Measurements from ENCODE around the gene BCL10.

DNA sequence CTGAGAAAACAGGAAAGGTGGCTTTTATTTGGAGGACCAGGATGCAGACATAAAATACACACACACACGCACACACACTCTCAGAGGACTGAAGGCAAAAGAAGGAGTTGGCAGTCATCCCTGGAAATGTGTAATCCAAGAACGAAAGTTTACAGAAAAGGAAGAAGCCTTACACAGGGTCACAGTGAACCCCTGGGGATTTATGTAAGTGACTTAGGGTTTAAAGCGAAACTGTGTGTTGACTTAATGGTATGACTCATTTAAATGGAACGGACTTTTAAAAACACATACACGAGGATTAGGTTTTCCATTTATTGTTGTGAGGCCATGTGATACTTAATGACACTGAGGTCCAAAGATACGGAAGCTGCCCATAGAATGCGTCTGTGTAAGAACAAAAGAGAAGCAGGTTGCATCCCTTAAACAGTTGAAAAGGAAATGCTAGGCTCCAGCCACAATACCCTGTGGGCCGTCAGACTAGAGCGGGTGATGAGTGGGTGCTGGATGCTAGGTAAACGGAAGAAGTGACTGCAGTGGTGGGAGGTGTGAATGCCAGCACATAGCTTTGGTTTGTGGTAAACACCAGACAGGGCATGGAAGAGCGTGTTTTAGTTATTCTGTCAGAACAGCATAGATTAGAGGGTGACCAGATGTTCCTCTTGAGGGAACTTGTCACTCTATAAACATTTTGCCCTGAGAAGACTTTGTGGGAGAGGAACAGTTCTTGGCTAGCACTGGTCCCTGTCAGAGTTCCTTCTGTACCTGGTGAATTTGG is 21.6 kb upstream of the BCL10 start:
- TF ChIP-seq, protein P1, sequence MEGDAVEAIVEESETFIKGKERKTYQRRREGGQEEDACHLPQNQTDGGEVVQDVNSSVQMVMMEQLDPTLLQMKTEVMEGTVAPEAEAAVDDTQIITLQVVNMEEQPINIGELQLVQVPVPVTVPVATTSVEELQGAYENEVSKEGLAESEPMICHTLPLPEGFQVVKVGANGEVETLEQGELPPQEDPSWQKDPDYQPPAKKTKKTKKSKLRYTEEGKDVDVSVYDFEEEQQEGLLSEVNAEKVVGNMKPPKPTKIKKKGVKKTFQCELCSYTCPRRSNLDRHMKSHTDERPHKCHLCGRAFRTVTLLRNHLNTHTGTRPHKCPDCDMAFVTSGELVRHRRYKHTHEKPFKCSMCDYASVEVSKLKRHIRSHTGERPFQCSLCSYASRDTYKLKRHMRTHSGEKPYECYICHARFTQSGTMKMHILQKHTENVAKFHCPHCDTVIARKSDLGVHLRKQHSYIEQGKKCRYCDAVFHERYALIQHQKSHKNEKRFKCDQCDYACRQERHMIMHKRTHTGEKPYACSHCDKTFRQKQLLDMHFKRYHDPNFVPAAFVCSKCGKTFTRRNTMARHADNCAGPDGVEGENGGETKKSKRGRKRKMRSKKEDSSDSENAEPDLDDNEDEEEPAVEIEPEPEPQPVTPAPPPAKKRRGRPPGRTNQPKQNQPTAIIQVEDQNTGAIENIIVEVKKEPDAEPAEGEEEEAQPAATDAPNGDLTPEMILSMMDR (conservative IDR thresholded peaks at IDR 0.05; ENCODE audit: low read length), result no peak
- TF ChIP-seq EZH2phosphoT487 (IDR thresholded peaks at IDR 0.05; ENCODE audit: borderline replicate concordance), result no peak

Data from Loucy (cell line).